Left lung (tissue), 10 donors: ENCODE results near the gene SLC38A8. TPM values are rescaled to one million over a fixed set of nuclear protein-coding genes. Genes with fewer than 3 reads are reported as not detected.

Source experiments
- ATAC-seq: fragments of 200-7000 bp; cut with Tn5 transposase; one replicate; pipeline ENCODE4 v1.9.1; 2020; ENCODE audit warnings: moderate library complexity
- DNase-seq, 4 donors: peaks; one replicate each; pipeline ENCODE4 v3.0.0-alpha.2; 2013 to 2020
- H3K27ac ChIP-seq, 2 donors: fragments of 200-600 bp; sonication (generic) in 1 of 2; one replicate each; pipeline versions ENCODE4 v1.5.0 to v1.8.0; 2020 to 2021
- H3K27me3 ChIP-seq, 2 donors: fragments of 200-600 bp; sonication (generic) in 1 of 2; one replicate each; pipeline versions ENCODE4 v1.5.0 to v1.8.0; 2020 to 2021
- H3K36me3 ChIP-seq, 2 donors: fragments of 200-600 bp; sonication (generic) in 1 of 2; one replicate each; pipeline versions ENCODE4 v1.5.0 to v1.8.0; 2020 to 2021
- H3K4me1 ChIP-seq, 2 donors: fragments of 200-600 bp; one replicate each; pipeline ENCODE4 v1.8.0; 2021
- H3K4me3 ChIP-seq, 2 donors: fragments of 200-600 bp; sonication (generic) in 1 of 2; one replicate each; pipeline versions ENCODE4 v1.5.0 to v1.8.0; 2020 to 2021; ENCODE audit warnings: mild to moderate bottlenecking in 1 of 2
- H3K9me3 ChIP-seq, 2 donors: fragments of 200-600 bp; sonication (generic) in 1 of 2; one replicate each; pipeline versions ENCODE4 v1.5.0 to v1.8.0; 2020 to 2021
- intact Hi-C, 2 donors: fragments of 100-400 bp; cut with DNase I; formaldehyde crosslinking; loops; one replicate each; pipeline versions ENCODE4 v1.11.2 to v1.14.2; 2022
- polyA plus RNA-seq, 6 donors: library from polyadenylated mRNA; unstranded; fragments of 120-200 nt; gene quantifications; one replicate each; pipeline ENCODE4 v1.2.1, GENCODE V29; 2013; ENCODE audit not compliant: insufficient read length in 6 of 6
- total RNA-seq, 2 donors: library from RNA; stranded (reverse); fragmentation: NEBNext Ultra II Directional; extraction: Animal tissue kit (Norgen Biotek cat#: 25700); gene quantifications; one replicate each; pipeline ENCODE4 v1.2.1, GENCODE V29; 2021
- TF ChIP-seq, protein P1 (sequence below), 2 donors: fragments of 200-600 bp; sonication (generic) in 1 of 2; IDR thresholded peaks; one replicate each; pipeline versions ENCODE4 v1.5.0 to v1.8.0; 2021; ENCODE audit warnings: antibody characterized with exemption in 2 of 2
- donor health status: DM: no; HTN: yes; CAD: no.
- donor health status: DM: no; HTN: no; CAD: no.

Gene SLC38A8
- total and polyA plus RNA-seq, 8 donors = 0.65 TPM; not detected in 7

DNA sequence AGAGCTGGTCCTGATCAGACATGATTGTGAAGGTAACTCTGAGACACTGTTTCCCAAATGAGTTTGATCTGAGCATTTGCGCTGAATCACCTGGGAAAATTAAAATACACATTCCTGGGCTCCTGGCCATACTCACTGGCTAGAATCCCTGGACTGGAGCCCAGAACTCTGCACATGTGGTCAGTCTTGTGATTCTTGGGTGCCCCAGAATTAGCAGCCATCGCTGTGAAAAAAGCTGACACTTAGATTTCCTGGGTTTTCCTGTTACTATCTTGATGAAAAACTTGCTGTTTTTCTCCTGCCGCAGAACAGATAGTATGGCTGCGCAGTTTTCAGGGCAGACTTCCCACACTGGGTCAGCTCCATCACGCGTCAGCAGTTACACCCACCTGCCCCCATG lies 50.0 kb downstream of the SLC38A8 start:
- DNase-seq (no peak), ATAC-seq (no peak)
- intact Hi-C loops = no loop called here
- Histone ChIP-seq H3K36me3 (no peaks in the 10 kb centered on the region), H3K27ac (no peak overlapping the region), H3K4me1 (peaks cover 0 to 12% of the 10 kb centered on the region in 2 donors), H3K9me3 (no peaks in the 10 kb centered on the region), H3K4me3 (no peak overlapping the region), H3K27me3 (peaks cover 12 to 83% of the 10 kb centered on the region in 2 donors)
- TF ChIP-seq, protein P1, sequence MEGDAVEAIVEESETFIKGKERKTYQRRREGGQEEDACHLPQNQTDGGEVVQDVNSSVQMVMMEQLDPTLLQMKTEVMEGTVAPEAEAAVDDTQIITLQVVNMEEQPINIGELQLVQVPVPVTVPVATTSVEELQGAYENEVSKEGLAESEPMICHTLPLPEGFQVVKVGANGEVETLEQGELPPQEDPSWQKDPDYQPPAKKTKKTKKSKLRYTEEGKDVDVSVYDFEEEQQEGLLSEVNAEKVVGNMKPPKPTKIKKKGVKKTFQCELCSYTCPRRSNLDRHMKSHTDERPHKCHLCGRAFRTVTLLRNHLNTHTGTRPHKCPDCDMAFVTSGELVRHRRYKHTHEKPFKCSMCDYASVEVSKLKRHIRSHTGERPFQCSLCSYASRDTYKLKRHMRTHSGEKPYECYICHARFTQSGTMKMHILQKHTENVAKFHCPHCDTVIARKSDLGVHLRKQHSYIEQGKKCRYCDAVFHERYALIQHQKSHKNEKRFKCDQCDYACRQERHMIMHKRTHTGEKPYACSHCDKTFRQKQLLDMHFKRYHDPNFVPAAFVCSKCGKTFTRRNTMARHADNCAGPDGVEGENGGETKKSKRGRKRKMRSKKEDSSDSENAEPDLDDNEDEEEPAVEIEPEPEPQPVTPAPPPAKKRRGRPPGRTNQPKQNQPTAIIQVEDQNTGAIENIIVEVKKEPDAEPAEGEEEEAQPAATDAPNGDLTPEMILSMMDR (IDR thresholded peaks at IDR 0.05) = no peak

DNA sequence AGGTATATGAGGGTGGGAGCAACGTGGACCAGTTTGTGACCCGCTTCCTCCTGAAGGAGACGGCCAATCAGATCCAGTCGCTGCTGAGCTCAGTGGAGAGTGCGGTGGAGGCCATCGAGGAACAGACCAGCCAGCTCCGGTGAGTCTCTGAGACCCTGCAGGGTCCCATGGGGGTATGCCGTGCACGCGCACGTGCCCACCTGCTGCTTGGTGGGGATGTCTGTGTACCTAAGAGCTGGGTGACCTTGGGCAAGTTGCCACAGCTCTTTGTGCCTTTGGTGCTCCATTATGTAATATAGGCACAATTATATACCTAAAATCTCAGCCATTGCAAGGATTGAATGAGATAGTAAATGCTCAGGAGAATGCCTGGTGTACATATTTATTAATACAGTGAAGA lies 52.1 kb downstream of the SLC38A8 start:
- peaks cover 0 to 10% of the 10 kb centered on the region in 2 donors for H3K4me1 ChIP-seq
- intact Hi-C loops = no loop called here
- no peaks in the 10 kb centered on the region for H3K36me3 ChIP-seq
- no peaks in the 10 kb centered on the region for H3K9me3 ChIP-seq
- ATAC-seq (no peak), DNase-seq (peak in 1 of 4 donors; percentile 48)
- H3K27ac ChIP-seq = no peak overlapping the region
- H3K27me3 ChIP-seq = peaks cover 7 to 81% of the 10 kb centered on the region in 2 donors
- TF ChIP-seq, protein P1 (IDR thresholded peaks at IDR 0.05) = no peak
- no peak overlapping the region for H3K4me3 ChIP-seq

DNA sequence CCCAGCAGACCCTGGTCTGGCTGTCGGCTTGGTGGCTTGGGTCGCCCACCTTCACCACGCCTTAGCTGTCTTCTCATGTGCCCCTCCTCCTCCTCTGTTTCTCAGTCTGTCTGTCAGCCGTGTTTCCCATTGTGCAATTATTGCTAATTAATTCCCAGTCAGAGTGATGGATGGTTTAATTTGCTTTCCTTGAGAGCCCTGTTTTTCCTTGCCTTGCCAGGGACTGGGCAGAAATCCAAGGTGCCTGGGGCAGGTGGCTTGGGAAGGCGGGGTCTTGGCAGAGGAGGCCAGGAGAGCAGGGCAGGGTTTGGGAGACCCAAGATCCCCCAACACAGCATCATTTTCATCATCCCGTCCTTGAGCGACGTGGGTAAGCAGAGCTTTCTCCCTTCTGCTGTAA lies 53.3 kb downstream of the SLC38A8 start:
- peak in 1 of 4 donors; percentile 15 for DNase-seq
- Histone ChIP-seq H3K36me3 (no peaks in the 10 kb centered on the region), H3K4me3 (no peak overlapping the region), H3K27ac (no peak overlapping the region), H3K27me3 (peaks cover 6 to 75% of the 10 kb centered on the region in 2 donors), H3K4me1 (no peaks in the 10 kb centered on the region), H3K9me3 (no peaks in the 10 kb centered on the region)
- intact Hi-C loops = no loop called here
- TF ChIP-seq, protein P1 (IDR thresholded peaks at IDR 0.05) = no peak
- ATAC-seq = no peak

DNA sequence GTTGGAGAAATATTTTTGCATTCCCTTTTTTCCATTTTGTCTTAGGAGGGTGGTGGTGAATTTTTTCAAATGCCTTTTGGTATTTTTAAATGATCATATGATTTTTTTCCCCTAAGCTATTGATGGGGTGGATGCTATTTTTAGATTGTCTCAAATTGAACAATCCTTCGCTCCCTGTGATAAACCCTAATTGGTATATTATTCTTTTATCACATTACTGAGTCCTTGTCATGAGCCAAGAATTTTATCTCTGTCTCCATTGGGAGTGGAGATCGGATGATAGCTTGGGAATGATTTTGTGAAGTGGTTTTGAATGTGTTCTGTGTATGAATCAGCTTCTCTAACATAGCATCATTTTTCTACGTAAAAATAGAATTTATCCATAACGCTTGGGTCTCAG lies 59.1 kb downstream of the SLC38A8 start:
- Histone ChIP-seq H3K4me3 (no peak overlapping the region), H3K36me3 (no peaks in the 10 kb centered on the region), H3K27ac (no peak overlapping the region), H3K9me3 (peaks cover 0 to 4% of the 10 kb centered on the region in 2 donors), H3K4me1 (no peaks in the 10 kb centered on the region), H3K27me3 (peaks cover 0 to 24% of the 10 kb centered on the region in 2 donors)
- TF ChIP-seq, protein P1 (IDR thresholded peaks at IDR 0.05) = no peak
- intact Hi-C loops = no loop called here
- DNase-seq (no peak), ATAC-seq (no peak)

- peaks cover 0 to 10% of the 10 kb centered on the region in 2 donors for H3K27me3 ChIP-seq
- intact Hi-C loops = no loop called here
- ATAC-seq = no peak
Measured at GRCh38 chr16:83981799-83982198, 60.8 kb downstream of the SLC38A8 start.

More at GRCh38 chr16:83981799-83982198, 60.8 kb downstream of the SLC38A8 start:
- DNase-seq = peak in 1 of 4 donors; percentile 31
- H3K36me3 ChIP-seq = no peaks in the 10 kb centered on the region
- H3K27ac ChIP-seq = no peak overlapping the region
- no peaks in the 10 kb centered on the region for H3K4me1 ChIP-seq
- peaks cover 0 to 11% of the 10 kb centered on the region in 2 donors for H3K9me3 ChIP-seq
- TF ChIP-seq, protein P1 (IDR thresholded peaks at IDR 0.05) = no peak
- H3K4me3 ChIP-seq = no peak overlapping the region
